ENCODE data around the gene DPH3.

DPH3 gene

GRCh38 chr3:16280671-16281070 is 15.9 kb upstream of the DPH3 start:
- Histone ChIP-seq H3K4me3 (ENCODE audit: low read depth, low read length) (no peak overlapping the region), H3K36me3 (ENCODE audit: control insufficient read depth in 2 of 2, insufficient read depth in 1 of 2, low read length in 2 of 2) (peaks cover 15 to 47% of the 10 kb centered on the region in 2 experiments), H3K9me3 (ENCODE audit: control insufficient read depth, insufficient read depth, low read depth, low read length) (no peaks in the 10 kb centered on the region), H3K4me1 (ENCODE audit: control insufficient read depth, insufficient read depth, low read length) (no peaks in the 10 kb centered on the region), H3K27ac (ENCODE audit: extremely low read depth, low read depth, low read length) (no peak overlapping the region)
- ChIA-PET POLR2A (no interaction called here), CTCF (interaction anchor here (0.7 to 3.0 kb wide), 2 partner anchors 10 to 1074 kb away, joined by 3 to 13 read pairs; no protein-coding TSS in a partner anchor)
- TF ChIP-seq ZNF394 (tag by site-specific recombination; IDR thresholded peaks at IDR 0.05; ENCODE audit: borderline replicate concordance) (no peak), YY1 (tag by site-specific recombination; IDR thresholded peaks at IDR 0.05) (no peak), KLF8 (tag by site-specific recombination; IDR thresholded peaks at IDR 0.05) (no peak), SP2 (tag by site-specific recombination; IDR thresholded peaks at IDR 0.05) (no peak), ZNF404 (tag by site-specific recombination; IDR thresholded peaks at IDR 0.05) (no peak), ZSCAN4 (tag by site-specific recombination; IDR thresholded peaks at IDR 0.05) (no peak), ZNF423 (tag by site-specific recombination; IDR thresholded peaks at IDR 0.05) (no peak), ZNF362 (tag by site-specific recombination; IDR thresholded peaks at IDR 0.05) (no peak), HOXC10 (CRISPR knock-in tag; IDR thresholded peaks at IDR 0.05) (no peak), ZNF560 (tag by site-specific recombination; IDR thresholded peaks at IDR 0.05; ENCODE audit: borderline replicate concordance) (no peak), PRDM4 (tag by site-specific recombination; IDR thresholded peaks at IDR 0.05) (no peak), BCL11B (tag by site-specific recombination; IDR thresholded peaks at IDR 0.05; ENCODE audit: low read depth) (no peak), ZNF701 (tag by site-specific recombination; IDR thresholded peaks at IDR 0.05) (no peak), ZNF518A (tag by site-specific recombination; conservative IDR thresholded peaks at IDR 0.05; ENCODE audit: low read depth) (no peak), ZBTB26 (tag by site-specific recombination; optimal IDR thresholded peaks at IDR 0.05) (no peak), ZNF558 (tag by site-specific recombination; IDR thresholded peaks at IDR 0.05) (no peak), AEBP2 (tag by site-specific recombination; IDR thresholded peaks at IDR 0.05; ENCODE audit: borderline replicate concordance) (no peak), KLF7 (tag by site-specific recombination; IDR thresholded peaks at IDR 0.05; ENCODE audit: borderline replicate concordance) (no peak), ZFP41 (tag by site-specific recombination; IDR thresholded peaks at IDR 0.05; ENCODE audit: borderline replicate concordance) (no peak)
